Muscle of leg (tissue), 16 donors: ENCODE data around the gene PSMB1. TPM values are rescaled to one million over a fixed set of nuclear protein-coding genes. Genes with fewer than 3 reads are reported as not detected.

Experiments
- DNase-seq: peaks from one replicate; pipeline ENCODE4 v3.0.0; 2013
- H3K27ac ChIP-seq: one replicate; pipeline ENCODE4 v1.5.1; 2013; ENCODE audit warnings: mild to moderate bottlenecking, low read length, control low read depth
- H3K27me3 ChIP-seq: one replicate; pipeline ENCODE4 v1.6.1; 2013; ENCODE audit warnings: low read length; ENCODE audit not compliant: control insufficient read depth, insufficient read depth
- H3K36me3 ChIP-seq: one replicate; pipeline ENCODE4 v1.6.1; 2013; ENCODE audit warnings: low read length; ENCODE audit not compliant: control insufficient read depth, insufficient read depth
- H3K4me1 ChIP-seq: one replicate; pipeline ENCODE4 v1.6.1; 2013; ENCODE audit warnings: low read length; ENCODE audit not compliant: control insufficient read depth, insufficient read depth
- H3K4me3 ChIP-seq: one replicate; pipeline ENCODE4 v1.5.1; 2013; ENCODE audit warnings: low read length, control low read depth
- H3K9me3 ChIP-seq: replicated peaks from 2 replicates; pipeline ENCODE4 v1.6.1; 2013; ENCODE audit warnings: low read depth, low read length; ENCODE audit not compliant: control insufficient read depth
- WGBS: methylation state at CpG from one replicate; pipeline ENCODE4 v1.1.5; 2013; ENCODE audit warnings: missing lambda C conversion rate; ENCODE audit not compliant: insufficient coverage; 5-methylcytosine and 5-hydroxymethylcytosine counted together
- long read RNA-seq, 11 donors: transcript quantifications; one replicate each; lab custom pipeline, GENCODE V29; 2026
- polyA plus RNA-seq, 8 donors: library from polyadenylated mRNA; unstranded; fragments of 120-200 nt; gene quantifications; one replicate each; pipeline versions ENCODE4 v1.2.1 to v1.2.3, GENCODE V29; 2013; ENCODE audit warnings: inconsistent platforms in 1 of 8, low replicate concordance in 1 of 8; ENCODE audit not compliant: insufficient read length in 8 of 8, insufficient read depth in 1 of 8
- total RNA-seq: library from RNA; stranded (reverse); fragments of 120-200 nt; gene quantifications from one replicate; pipeline ENCODE4 v1.2.4, GENCODE V29; 2013

PSMB1 gene
- total RNA-seq (180 TPM), polyA plus RNA-seq (100 to 1,000 TPM; 119 to 157 (median 133) TPM)
- long read RNA-seq, donor 1, transcript PSMB1-201 (6 exons, 928 nt): major isoform, 44 of 59 reads
- long read RNA-seq, donor 1, partial matches to known transcripts: 0 of 59 reads
- long read RNA-seq, donor 1, other reads (novel, unspliced or antisense): 11 of 59 reads
- long read RNA-seq, donor 2, transcript PSMB1-201 (6 exons, 928 nt): major isoform, 9 of 10 reads
- long read RNA-seq, donor 2, partial matches to known transcripts: 0 of 10 reads
- long read RNA-seq, donor 2, other reads (novel, unspliced or antisense): 0 of 10 reads
- long read RNA-seq, donor 3, transcript PSMB1-202 (5 exons, 1,939 nt): minor isoform, 10 of 102 reads
- long read RNA-seq, donor 3, transcript PSMB1-201 (6 exons, 928 nt): major isoform, 72 of 102 reads
- long read RNA-seq, donor 3, partial matches to known transcripts: 14 of 102 reads
- long read RNA-seq, donor 3, other reads (novel, unspliced or antisense): 6 of 102 reads
- long read RNA-seq, donor 4, transcript PSMB1-201 (6 exons, 928 nt): major isoform, 50 of 52 reads
- long read RNA-seq, donor 4, partial matches to known transcripts: 0 of 52 reads
- long read RNA-seq, donor 4, other reads (novel, unspliced or antisense): 0 of 52 reads
- long read RNA-seq, donor 5, transcript PSMB1-201 (6 exons, 928 nt): major isoform, 218 of 327 reads
- long read RNA-seq, donor 5, transcript PSMB1-202 (5 exons, 1,939 nt): minor isoform, 42 of 327 reads
- long read RNA-seq, donor 5, partial matches to known transcripts: 37 of 327 reads
- long read RNA-seq, donor 5, other reads (novel, unspliced or antisense): 30 of 327 reads
- long read RNA-seq, donor 6, transcript PSMB1-202 (5 exons, 1,939 nt): minor isoform, 14 of 220 reads
- long read RNA-seq, donor 6, transcript PSMB1-201 (6 exons, 928 nt): major isoform, 174 of 220 reads
- long read RNA-seq, donor 6, partial matches to known transcripts: 18 of 220 reads
- long read RNA-seq, donor 6, other reads (novel, unspliced or antisense): 14 of 220 reads
- long read RNA-seq, donor 7, transcript PSMB1-202 (5 exons, 1,939 nt): minor isoform, 11 of 138 reads
- long read RNA-seq, donor 7, transcript PSMB1-201 (6 exons, 928 nt): major isoform, 107 of 138 reads
- long read RNA-seq, donor 7, partial matches to known transcripts: 7 of 138 reads
- long read RNA-seq, donor 7, other reads (novel, unspliced or antisense): 13 of 138 reads
- long read RNA-seq, donor 8, transcript PSMB1-201 (6 exons, 928 nt): major isoform, 61 of 69 reads
- long read RNA-seq, donor 8, partial matches to known transcripts: 0 of 69 reads
- long read RNA-seq, donor 8, other reads (novel, unspliced or antisense): 7 of 69 reads
- long read RNA-seq, donor 9, transcript PSMB1-201 (6 exons, 928 nt): major isoform, 55 of 73 reads
- long read RNA-seq, donor 9, transcript PSMB1-202 (5 exons, 1,939 nt): minor isoform, 11 of 73 reads
- long read RNA-seq, donor 9, partial matches to known transcripts: 7 of 73 reads
- long read RNA-seq, donor 9, other reads (novel, unspliced or antisense): 0 of 73 reads
- long read RNA-seq, donor 10, transcript PSMB1-201 (6 exons, 928 nt): major isoform, 114 of 133 reads
- long read RNA-seq, donor 10, transcript PSMB1-202 (5 exons, 1,939 nt): minor isoform, 10 of 133 reads
- long read RNA-seq, donor 10, partial matches to known transcripts: 0 of 133 reads
- long read RNA-seq, donor 10, other reads (novel, unspliced or antisense): 9 of 133 reads
- long read RNA-seq, donor 11, transcript PSMB1-201 (6 exons, 928 nt): major isoform, 70 of 96 reads
- long read RNA-seq, donor 11, transcript PSMB1-202 (5 exons, 1,939 nt): minor isoform, 8 of 96 reads
- long read RNA-seq, donor 11, partial matches to known transcripts: 10 of 96 reads
- long read RNA-seq, donor 11, other reads (novel, unspliced or antisense): 8 of 96 reads

DNA sequence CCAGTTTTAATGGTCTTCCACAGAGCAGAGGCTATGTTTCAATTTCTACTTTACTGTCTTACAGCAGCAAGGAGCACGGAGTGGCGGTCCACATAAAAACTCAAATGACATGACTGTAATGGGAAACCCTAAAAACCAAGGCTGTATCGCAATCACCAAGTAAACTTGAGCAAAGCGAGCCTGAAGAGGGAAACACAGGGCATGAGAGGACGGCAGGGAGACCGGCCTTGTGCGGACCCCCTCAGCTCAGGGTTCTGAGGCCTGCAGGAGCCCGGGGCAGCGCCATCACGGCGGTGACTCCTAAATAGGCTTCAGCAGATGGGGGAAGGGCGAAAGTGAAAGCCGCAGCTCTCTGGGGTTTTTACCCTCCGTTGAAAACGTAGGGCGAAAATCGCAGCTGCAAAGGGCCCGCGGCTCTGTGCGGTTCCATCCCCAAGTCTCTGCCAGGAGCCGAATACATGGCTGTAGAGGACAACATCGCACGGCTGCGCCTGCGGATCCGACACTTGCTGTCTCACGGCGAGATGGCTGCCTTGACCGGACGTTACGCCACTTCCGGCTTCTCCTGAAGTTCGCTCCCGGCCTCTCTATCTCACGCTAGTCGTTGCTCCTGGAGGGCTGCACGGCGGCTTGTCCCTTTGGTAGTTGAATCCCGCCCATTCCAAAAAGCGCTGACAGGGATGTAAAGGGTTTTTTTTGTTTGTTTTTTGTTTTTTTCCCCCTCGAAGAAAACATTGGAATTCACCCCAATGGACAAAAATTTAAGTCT is at the start of gene PSMB1:
Gene PSMB1 (minus strand): TSS at position 543 of the 769 bp plus-strand sequence. CDS start 65 bp downstream, at position 478.
- Histone ChIP-seq H3K36me3 (peaks cover 2% of the 10 kb centered on the region), H3K4me1 (peaks cover 9% of the 10 kb centered on the region), H3K27me3 (no peaks in the 10 kb centered on the region), H3K4me3 (peak within 1 kb of the TSS; percentile 94), H3K9me3 (no peaks in the 10 kb centered on the region), H3K27ac (peak within 1 kb of the TSS; percentile 89)
- peak; percentile 99 for DNase-seq
- 1% methylated on average over 34 of the region's 41 CpGs for WGBS

DNA sequence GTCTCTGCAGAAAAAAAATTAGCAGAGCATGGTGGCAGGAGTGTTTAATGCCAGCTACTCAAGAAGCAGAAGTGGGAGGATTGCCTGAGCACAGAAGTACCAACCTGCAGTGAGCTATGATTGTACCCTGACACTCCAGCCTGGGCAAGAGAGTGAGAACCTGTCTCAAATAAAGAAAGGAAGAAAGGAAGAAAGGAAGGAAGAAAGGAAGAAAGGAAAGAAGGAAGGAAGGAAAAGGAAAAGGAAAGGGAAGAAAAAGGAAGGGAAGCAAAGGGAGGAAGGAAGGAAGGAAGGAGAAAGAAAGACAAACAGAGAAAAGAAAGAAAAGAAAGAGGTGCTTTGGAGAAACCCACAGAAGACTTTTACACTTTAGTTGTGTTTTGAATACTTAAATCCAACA is 44.2 kb upstream of the PSMB1 start:
- no peaks in the 10 kb centered on the region for H3K27me3 ChIP-seq
- no peak for DNase-seq
- no peaks in the 10 kb centered on the region for H3K36me3 ChIP-seq
- no peak overlapping the region for H3K27ac ChIP-seq
- H3K9me3 ChIP-seq: no peaks in the 10 kb centered on the region
- H3K4me1 ChIP-seq: no peaks in the 10 kb centered on the region
- H3K4me3 ChIP-seq: no peak overlapping the region

DNA sequence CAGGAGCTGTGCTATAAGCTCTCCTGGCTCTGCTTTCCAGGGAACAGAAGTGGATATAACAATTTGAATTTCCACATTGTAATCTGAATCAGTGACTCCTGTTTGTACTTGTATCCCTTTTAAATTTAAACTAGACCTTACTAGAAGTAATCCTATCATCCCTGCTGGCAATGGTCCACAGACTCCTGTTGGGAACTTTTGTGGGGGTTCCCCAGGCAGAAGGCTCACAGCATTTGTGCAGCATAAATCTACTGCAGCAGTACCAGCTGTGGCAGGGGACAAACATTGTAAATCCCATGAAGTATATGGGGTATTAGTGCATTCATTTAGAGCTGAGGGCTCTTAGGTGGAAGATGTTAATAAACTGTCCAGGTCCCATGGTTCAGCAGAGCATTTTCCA is 43.3 kb upstream of the PSMB1 start:
- Histone ChIP-seq H3K9me3 (no peaks in the 10 kb centered on the region), H3K27me3 (no peaks in the 10 kb centered on the region), H3K36me3 (no peaks in the 10 kb centered on the region), H3K4me3 (no peak overlapping the region), H3K4me1 (no peaks in the 10 kb centered on the region), H3K27ac (no peak overlapping the region)
- peak; percentile 25 for DNase-seq

DNA sequence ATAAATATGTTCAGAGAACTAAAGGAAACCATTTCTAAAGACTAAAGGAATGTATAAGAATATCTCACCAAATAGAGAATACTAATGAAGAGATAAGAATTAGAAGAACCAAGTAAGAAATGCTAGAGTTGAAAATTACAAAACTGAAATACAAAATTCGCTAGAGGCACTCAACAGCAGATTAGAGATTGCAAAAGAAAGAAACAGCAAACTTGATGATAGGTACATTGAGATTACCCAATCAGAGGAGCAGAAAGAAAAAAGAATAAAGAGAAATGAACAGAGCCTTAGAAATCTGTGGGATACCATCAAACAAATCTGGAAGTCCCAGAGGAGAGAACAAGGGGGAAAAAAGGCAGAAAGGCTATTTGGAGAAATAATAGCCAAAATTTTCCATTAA is 37.6 kb upstream of the PSMB1 start:
- no CpG with 5 or more reads among the region's 1 CpG for WGBS
- H3K4me1 ChIP-seq: no peaks in the 10 kb centered on the region
- no peak overlapping the region for H3K27ac ChIP-seq
- H3K9me3 ChIP-seq: peaks cover 7% of the 10 kb centered on the region
- H3K36me3 ChIP-seq: no peaks in the 10 kb centered on the region
- H3K4me3 ChIP-seq: no peak overlapping the region
- H3K27me3 ChIP-seq: no peaks in the 10 kb centered on the region
- DNase-seq: no peak

DNA sequence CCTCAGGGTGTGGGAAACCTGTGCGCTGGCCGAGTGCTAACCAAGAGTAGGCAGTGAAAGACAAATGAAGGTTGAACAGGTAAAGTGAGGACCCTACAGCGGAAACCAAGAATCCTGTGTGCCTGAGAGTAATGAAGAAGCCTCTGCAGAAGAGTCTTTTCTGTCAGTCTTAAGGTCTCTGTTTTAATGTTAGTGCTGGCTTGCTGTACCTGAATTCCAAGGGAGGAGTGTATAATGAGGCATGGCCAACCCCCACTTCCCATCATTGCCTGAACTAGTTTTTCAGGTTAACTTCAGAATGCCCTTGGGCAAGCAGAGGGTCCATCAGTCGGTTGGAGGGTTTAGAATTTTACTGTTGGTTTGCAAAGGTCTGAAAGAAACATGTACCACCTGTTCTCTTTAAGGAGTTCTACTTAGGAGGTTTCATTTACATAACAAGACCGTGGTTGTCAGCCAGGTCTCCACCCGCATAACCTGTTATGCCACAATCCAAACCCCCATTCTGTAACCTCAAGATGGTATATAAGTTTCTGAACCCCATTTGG is 31.9 kb upstream of the PSMB1 start:
- WGBS: 0% methylated on average over 3 of the region's 6 CpGs
- no peaks in the 10 kb centered on the region for H3K27me3 ChIP-seq
- H3K36me3 ChIP-seq: peaks cover 21% of the 10 kb centered on the region
- DNase-seq: no peak
- H3K4me1 ChIP-seq: peaks cover 10% of the 10 kb centered on the region
- H3K27ac ChIP-seq: peak overlapping the region; percentile 89
- H3K9me3 ChIP-seq: no peaks in the 10 kb centered on the region
- H3K4me3 ChIP-seq: peak overlapping the region; percentile 84

DNA sequence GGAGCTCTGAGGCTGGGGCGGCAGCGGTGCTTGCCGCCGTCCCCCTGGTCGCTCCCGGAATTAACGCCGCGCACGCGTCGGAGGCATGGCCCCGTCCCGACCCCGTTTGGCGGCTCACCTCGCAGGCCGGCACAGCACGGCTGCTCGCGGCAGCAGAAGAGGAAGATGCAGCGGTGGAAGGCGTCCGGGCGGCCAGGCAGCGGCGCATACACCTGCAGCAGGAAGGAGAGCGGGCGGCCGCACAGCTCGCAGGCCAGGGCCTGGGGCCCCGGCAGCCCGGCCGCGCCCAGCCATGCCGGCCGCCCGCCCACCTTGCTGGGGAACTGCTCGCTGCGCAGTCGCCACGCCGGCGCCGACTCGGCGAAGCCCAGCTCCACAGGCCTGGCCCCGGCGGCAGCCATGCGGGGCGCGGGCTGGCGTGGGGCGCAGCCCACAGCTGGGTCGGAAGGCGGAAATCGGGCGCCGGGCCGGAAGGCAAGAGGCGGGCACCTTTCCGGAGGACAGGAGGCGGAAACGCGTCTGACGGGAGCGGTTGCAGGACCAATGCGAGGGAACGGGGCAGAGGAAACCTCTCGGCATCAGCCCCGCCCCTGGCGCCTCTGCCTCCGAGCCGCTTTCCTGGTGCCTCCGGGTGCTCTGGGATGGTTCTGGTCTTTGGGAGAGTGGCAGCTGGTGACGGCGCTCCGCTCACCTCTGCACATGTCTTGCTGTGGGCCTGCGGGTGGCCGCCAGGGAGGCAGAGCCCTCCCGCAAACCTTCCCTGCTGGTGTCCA is 31.3 kb upstream of the PSMB1 start, which contains the start of gene PDCD2:
Gene PDCD2 (minus strand): TSS at position 457 of the 773 bp plus-strand sequence. CDS start 56 bp downstream, at position 401.
- under 1% methylated on average over 81 of the region's 81 CpGs for WGBS
- DNase-seq: peak; percentile 96
- Histone ChIP-seq H3K27ac (peak within 1 kb of the TSS; percentile 89), H3K9me3 (no peaks in the 10 kb centered on the region), H3K4me1 (peaks cover 10% of the 10 kb centered on the region), H3K4me3 (peak within 1 kb of the TSS; percentile 84), H3K27me3 (no peaks in the 10 kb centered on the region), H3K36me3 (peaks cover 26% of the 10 kb centered on the region)

DNA sequence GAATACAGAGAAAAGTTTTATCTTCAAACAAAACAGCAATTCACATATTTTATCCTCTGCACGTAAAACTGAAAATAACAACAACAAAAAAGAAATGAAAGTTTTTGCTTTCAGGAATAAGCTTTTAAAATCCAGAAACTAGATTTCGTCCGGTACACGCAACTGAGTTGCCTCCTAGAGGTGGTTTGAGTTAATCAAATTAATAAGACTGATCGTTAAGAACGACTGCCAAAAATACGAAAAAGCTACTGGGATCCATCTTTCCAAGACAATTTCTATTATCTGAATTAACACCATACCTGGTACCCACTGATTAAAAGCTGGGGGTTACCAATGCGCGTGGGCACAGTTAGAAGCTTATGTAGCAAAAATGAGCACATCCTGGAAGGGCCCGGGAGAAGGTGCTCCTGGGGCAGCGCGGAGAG is 30.7 kb upstream of the PSMB1 start:
- WGBS: 0% methylated on average over 5 of the region's 12 CpGs
- no peak for DNase-seq
- Histone ChIP-seq H3K9me3 (no peaks in the 10 kb centered on the region), H3K4me1 (peaks cover 10% of the 10 kb centered on the region), H3K27me3 (no peaks in the 10 kb centered on the region), H3K36me3 (peaks cover 29% of the 10 kb centered on the region), H3K27ac (peak overlapping the region; percentile 75), H3K4me3 (peak overlapping the region; percentile 84)

DNA sequence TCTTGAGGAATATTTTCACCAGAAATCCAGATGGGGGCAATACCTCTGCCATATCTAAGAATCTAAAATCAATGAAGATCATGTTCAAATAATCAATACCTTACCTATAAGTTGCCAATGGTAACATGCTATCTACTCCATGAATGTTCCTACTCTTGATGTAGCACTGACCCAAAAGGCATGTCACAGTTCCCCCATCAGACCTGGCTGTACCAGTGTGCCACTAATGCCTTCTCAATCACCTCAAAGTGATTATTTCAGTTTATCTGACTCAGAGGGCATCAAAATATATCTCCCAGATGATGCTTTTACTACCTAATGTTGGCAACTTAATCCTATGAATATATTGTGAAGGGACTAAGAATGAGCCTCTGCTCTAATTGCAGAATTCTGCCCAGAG is 25.8 kb upstream of the PSMB1 start:
- Histone ChIP-seq H3K9me3 (no peaks in the 10 kb centered on the region), H3K4me1 (peaks cover 3% of the 10 kb centered on the region), H3K27me3 (no peaks in the 10 kb centered on the region), H3K4me3 (no peak overlapping the region), H3K36me3 (peaks cover 51% of the 10 kb centered on the region), H3K27ac (no peak overlapping the region)
- no peak for DNase-seq
